GM12891 (cell line): ENCODE results near the gene FMN1.

ENCODE experiments used
- DNase-seq: peaks from one replicate; pipeline ENCODE4 v3.0.0; 2011; ENCODE audit warnings: low spot score; ENCODE audit not compliant: insufficient read length
- FAIRE-seq: peaks from 2 replicates; lab custom pipeline; 2011; peaks lifted over from hg19 to GRCh38; lab: Jason Lieb, UNC
- PAX5 ChIP-seq: IDR thresholded peaks from 2 replicates; pipeline ENCODE4 v1.6.1; 2011; ENCODE audit warnings: low read length, moderate library complexity, mild to moderate bottlenecking; ENCODE audit not compliant: insufficient read depth, severe bottlenecking
- POLR2A ChIP-seq: IDR thresholded peaks from 2 replicates; pipeline ENCODE4 v1.6.1; 2011; ENCODE audit warnings: low read depth, low read length, control low read depth
- POLR2AphosphoS5 ChIP-seq: IDR thresholded peaks from 2 replicates; pipeline ENCODE4 v1.6.1; 2011; ENCODE audit warnings: low read depth, low read length, control low read depth
- POU2F2 ChIP-seq: IDR thresholded peaks from 2 replicates; pipeline ENCODE4 v1.6.1; 2011; ENCODE audit warnings: low read depth, mild to moderate bottlenecking, control low read depth, low read length, moderate library complexity
- SPI1 ChIP-seq: IDR thresholded peaks from 2 replicates; pipeline ENCODE4 v1.6.1; 2011; ENCODE audit warnings: low read depth, low read length, control low read depth
- TAF1 ChIP-seq: IDR thresholded peaks from 2 replicates; pipeline ENCODE4 v1.6.1; 2011; ENCODE audit warnings: low read depth, low read length, control low read depth

Gene FMN1

GRCh38 chr15:33148129-33148751, 46.3 kb downstream of the FMN1 start:
- FAIRE-seq = no peak
- TF ChIP-seq POU2F2 = no peak
- TF ChIP-seq TAF1 = no peak
- no peak for TF ChIP-seq SPI1
- no peak for TF ChIP-seq PAX5
- TF ChIP-seq POLR2AphosphoS5 = no peak
- TF ChIP-seq POLR2A = no peak
- no peak for DNase-seq

- FAIRE-seq = no peak
- no peak for DNase-seq
- TF ChIP-seq PAX5 = no peak
- no peak for TF ChIP-seq POU2F2
Observed at GRCh38 chr15:33146051-33146450, 48.5 kb downstream of the FMN1 start.

- no peak for TF ChIP-seq POU2F2
- TF ChIP-seq SPI1 = no peak
- no peak for TF ChIP-seq PAX5
- no peak for TF ChIP-seq POLR2AphosphoS5
- TF ChIP-seq POLR2A = no peak
- no peak for TF ChIP-seq TAF1
- DNase-seq = no peak
- FAIRE-seq = no peak
Observed at GRCh38 chr15:33145447-33145846, 49.1 kb downstream of the FMN1 start.

GRCh38 chr15:33142708-33143107, 51.8 kb downstream of the FMN1 start:
- FAIRE-seq = no peak

GRCh38 chr15:33138000-33138399, 56.5 kb downstream of the FMN1 start:
- DNase-seq (no peak), FAIRE-seq (no peak)
- TF ChIP-seq SPI1 (no peak), POLR2A (no peak), POLR2AphosphoS5 (no peak), PAX5 (no peak), TAF1 (no peak), POU2F2 (no peak)

More at GRCh38 chr15:33142708-33143107, 51.8 kb downstream of the FMN1 start:
- no peak for TF ChIP-seq TAF1
- no peak for TF ChIP-seq PAX5
- TF ChIP-seq POLR2AphosphoS5 = no peak
- no peak for TF ChIP-seq POLR2A
- DNase-seq = no peak

- TF ChIP-seq TAF1 (no peak), POLR2AphosphoS5 (no peak), PAX5 (no peak), SPI1 (no peak), POU2F2 (no peak), POLR2A (no peak)
- FAIRE-seq (no peak), DNase-seq (no peak)
Observed at GRCh38 chr15:33137101-33137500, 57.4 kb downstream of the FMN1 start.

- FAIRE-seq (no peak), DNase-seq (no peak)
- no peak for TF ChIP-seq SPI1
- TF ChIP-seq POLR2A = no peak
- no peak for TF ChIP-seq PAX5
- no peak for TF ChIP-seq POU2F2
- TF ChIP-seq TAF1 = no peak
- no peak for TF ChIP-seq POLR2AphosphoS5
Observed at GRCh38 chr15:33136353-33136752, 58.2 kb downstream of the FMN1 start.

- no peak for TF ChIP-seq PAX5
- TF ChIP-seq SPI1 = no peak
- DNase-seq (no peak), FAIRE-seq (no peak)
Observed at GRCh38 chr15:33135355-33135781, 59.1 kb downstream of the FMN1 start.

- TF ChIP-seq PAX5 (no peak), TAF1 (no peak), POU2F2 (no peak), SPI1 (no peak), POLR2AphosphoS5 (no peak), POLR2A (no peak)
- FAIRE-seq (no peak), DNase-seq (peak; percentile 11)
Observed at GRCh38 chr15:33132722-33133345, 61.7 kb downstream of the FMN1 start.

- DNase-seq (no peak), FAIRE-seq (no peak)
- TF ChIP-seq SPI1 (no peak), TAF1 (no peak), POLR2A (no peak), POU2F2 (no peak), POLR2AphosphoS5 (no peak), PAX5 (no peak)
Observed at GRCh38 chr15:33132233-33132580, 62.3 kb downstream of the FMN1 start.
